ENCODE measurements around the gene TSPAN12. TPM values are rescaled to one million over a fixed set of nuclear protein-coding genes. Genes with fewer than 3 reads are reported as not detected.

The TSPAN12 gene
- total and polyA plus RNA-seq, 2 of the 8 experiments (the other 6 are each of a cell fraction or from before 2014, with no cell fraction given) = 6.1 to 17.9 TPM

GRCh38 chr7:120834726-120835125 lies 23.2 kb downstream of the TSPAN12 start (continued):
- TF ChIP-seq SP1 (IDR thresholded peaks at IDR 0.05; ENCODE audit: low read depth, low read length) (no peak), CTCF (IDR thresholded peaks at IDR 0.05; ENCODE audit: control extremely low read depth in 1 of 3, insufficient read depth in 1 of 3, low read depth in 1 of 3, low read length in 3 of 3) (no peak), SIRT6 (IDR thresholded peaks at IDR 0.05; ENCODE audit: low read length) (no peak), TAF7 (optimal IDR thresholded peaks at IDR 0.05; ENCODE audit: borderline replicate concordance, low read depth, low read length) (no peak), BRCA1 (IDR thresholded peaks at IDR 0.05; ENCODE audit: low read depth, low read length) (no peak), EP300 (IDR thresholded peaks at IDR 0.05; ENCODE audit: borderline replicate concordance in 1 of 2, low read depth in 2 of 2, low read length in 2 of 2) (no peak)

Data from H1 (cell line).